TTC549 (cell line): Measurements from ENCODE around the gene CCDC159.

ENCODE experiments used
- FAIRE-seq: peaks from 2 replicates; lab custom pipeline; 2012; peaks lifted over from hg19 to GRCh38; lab: Jason Lieb, UNC

The CCDC159 gene

GRCh38 chr19:11397089-11397610 is 50.8 kb downstream of the CCDC159 start:
- FAIRE-seq = no peak

- no peak for FAIRE-seq
Measured at GRCh38 chr19:11399667-11400066, 53.3 kb downstream of the CCDC159 start.

- no peak for FAIRE-seq
Measured at GRCh38 chr19:11400798-11401197, 54.5 kb downstream of the CCDC159 start.

GRCh38 chr19:11401808-11402543 is 55.7 kb downstream of the CCDC159 start:
- no peak for FAIRE-seq
